ENCODE data around the gene MDN1.
"Not testable (repeated sequence)": the region's sequence is repeated elsewhere in the genome, so short reads cannot be mapped to it uniquely, and the experiment has no call there.

Gene MDN1

DNA sequence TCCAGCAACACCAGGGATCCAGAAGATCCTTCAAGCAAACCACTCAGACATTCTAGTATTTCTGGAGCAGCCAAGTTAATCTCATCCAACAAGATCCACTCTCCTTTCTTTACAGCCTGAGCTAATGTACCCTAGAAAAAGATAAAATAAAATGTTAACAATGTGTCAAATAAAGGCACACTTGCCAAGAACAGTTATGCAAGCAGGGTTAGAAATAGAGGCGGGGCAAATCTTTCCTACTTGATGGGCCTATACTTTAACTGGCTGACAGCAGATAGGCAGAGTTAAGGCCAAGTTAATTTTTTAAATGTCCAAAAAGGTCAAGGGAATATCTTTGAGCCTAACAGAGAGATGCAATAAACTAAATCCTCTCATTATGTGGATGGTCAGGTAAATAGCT, 60.8 kb downstream of the MDN1 start:
- DNase-seq: no peak

DNA sequence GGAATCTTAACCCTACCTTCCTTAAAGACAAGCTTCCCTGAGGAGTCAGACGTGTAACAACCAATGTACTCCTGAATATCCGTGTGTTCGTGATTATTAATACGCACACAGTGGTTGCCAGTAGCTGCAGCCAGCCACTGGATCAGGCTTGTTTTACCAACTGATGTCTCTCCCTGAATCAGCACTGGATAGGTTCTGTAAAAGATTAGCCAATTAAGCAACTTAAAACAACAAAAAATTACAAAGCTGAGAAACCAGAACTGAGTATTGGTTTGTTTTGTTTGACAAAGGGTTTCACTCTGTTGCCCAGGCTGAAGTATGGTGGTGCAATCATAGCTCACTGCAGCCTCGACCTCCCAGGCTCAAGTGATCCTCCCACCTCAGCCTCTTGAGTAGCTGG, 69.3 kb downstream of the MDN1 start:
- no peak for DNase-seq

DNA sequence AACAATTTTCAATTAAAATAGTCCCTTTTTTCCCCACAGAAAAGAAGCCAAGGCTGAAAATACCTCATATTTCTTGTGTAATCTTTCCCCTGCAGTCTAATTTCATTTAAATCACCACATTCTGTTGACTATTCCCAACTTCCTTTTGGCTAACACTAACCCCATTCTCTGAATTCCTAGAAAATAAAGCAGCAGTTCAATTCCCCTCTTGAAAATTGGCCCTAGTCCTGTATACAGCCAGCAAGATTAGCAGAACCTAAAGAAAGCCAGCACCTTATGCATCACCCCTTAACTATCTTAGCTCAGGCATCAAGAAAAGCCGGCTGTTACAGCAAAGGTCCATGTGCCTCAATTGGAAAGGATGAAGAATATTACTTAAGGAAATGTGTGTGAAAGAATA, 69.7 kb downstream of the MDN1 start:
- no peak for DNase-seq

- DNase-seq: no peak
Measured at GRCh38 chr6:89745716-89746115, 73.9 kb downstream of the MDN1 start.

- no peak for DNase-seq
Measured at GRCh38 chr6:89745096-89745495, 74.5 kb downstream of the MDN1 start.

GRCh38 chr6:89736893-89737292, 82.7 kb downstream of the MDN1 start:
- no peak for DNase-seq

GRCh38 chr6:89734526-89734925, 85.1 kb downstream of the MDN1 start:
- no peak for DNase-seq

GRCh38 chr6:89731924-89732567, 87.5 kb downstream of the MDN1 start:
- no peak for DNase-seq

DNA sequence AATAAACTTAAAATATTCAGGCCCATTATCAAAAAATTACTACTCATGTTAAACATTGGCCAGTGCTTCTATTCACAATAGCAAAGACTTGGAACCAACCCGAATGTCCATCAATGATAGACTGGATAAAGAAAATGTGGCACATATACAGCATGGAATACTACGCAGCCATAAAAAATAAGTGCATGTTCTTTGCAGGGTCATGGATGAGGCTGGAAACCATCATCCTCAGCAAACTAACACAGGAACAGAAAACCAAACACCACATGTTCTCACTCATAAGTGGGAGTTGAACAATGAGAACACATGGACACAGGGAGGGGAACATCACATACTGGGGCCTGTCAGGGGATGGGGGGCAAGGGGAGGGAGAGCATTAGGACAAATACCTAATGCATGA, 88.3 kb downstream of the MDN1 start:
- not testable (repeated sequence) for DNase-seq

GRCh38 chr6:89729818-89730217, 89.8 kb downstream of the MDN1 start:
- DNase-seq: no peak

- DNase-seq: no peak
Measured at GRCh38 chr6:89727501-89727900, 92.1 kb downstream of the MDN1 start.

DNA sequence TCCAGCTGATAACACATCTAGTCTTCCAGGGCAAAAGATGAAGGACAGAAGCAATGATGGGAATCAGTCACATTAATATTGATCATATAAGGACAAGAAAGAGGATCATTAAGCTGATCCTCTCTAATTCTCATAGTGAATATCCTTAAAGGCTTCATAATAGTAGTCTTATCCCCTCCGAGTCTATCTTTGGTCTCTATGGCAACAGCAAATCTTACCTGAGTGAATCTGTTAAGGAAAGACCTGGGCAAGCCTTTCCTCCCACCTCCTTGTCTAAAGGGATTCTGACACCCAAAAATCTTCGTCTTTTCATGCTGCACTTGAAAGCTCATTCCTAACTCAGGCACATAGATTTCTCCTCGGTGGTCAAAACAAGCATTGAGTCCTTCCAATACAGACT, 94.6 kb downstream of the MDN1 start:
- DNase-seq: no peak

- no peak for DNase-seq
Measured at GRCh38 chr6:89723046-89723445, 96.5 kb downstream of the MDN1 start.

DNA sequence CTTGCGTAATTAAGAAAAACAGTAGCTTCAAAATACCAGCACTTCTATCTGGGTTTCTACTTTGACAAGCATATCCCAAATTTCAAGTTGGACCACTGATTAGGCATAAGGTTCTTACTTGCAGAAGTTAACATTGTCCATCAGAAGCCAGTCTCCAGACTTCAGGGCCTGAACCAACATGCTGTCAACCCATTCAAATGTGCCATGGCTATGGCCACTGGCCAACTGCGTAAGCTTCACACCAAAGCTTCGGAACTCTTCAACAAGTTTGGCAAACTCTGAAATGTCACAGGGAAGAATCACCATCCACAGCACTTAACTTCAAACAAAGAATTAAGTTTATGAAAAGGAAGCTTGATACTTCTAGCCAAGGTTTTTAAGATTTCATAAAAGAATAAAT, 103.1 kb downstream of the MDN1 start:
- no peak for DNase-seq

GRCh38 chr6:89711801-89712200, 107.8 kb downstream of the MDN1 start:
- DNase-seq: no peak

DNA sequence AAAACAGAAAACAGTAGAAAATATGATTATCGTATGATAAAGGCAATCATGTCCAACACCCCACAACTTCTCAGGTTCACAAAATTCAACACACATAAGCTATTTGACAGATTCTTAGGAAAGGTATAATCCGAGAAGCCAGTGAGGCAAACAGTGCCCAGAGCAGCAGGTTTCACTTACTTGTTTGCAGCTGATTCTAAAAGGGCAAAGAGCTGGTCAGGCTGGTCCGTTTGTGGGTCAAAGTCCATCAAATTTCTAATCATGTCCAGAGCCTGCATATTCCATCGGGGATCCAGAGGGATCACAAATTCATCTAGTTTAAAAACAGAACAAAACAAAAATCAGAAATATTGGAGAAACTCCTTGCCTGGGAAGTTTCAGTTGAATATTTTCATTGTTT, 111.3 kb downstream of the MDN1 start:
- no peak for DNase-seq

GRCh38 chr6:89707766-89708165, 111.8 kb downstream of the MDN1 start:
- no peak for DNase-seq

DNA sequence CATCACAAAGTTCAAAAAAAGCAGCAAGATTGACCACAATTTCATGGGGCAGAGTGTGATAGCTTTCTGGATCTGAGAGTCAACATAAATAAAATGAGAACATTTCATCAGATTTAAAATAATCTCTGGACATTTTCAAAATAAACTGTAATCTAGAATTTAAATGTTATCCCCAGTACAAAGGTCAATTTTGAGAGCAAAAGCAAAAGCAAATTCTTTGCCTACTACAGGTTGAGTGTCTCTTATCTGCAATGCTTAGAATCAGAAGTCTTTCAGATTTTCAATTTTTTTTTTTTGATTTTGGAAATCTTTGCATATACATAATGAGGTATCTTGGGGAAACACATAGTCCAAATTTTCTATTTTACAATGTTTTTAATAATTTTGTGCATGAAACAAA, 113.5 kb downstream of the MDN1 start:
- no peak for DNase-seq

DNA sequence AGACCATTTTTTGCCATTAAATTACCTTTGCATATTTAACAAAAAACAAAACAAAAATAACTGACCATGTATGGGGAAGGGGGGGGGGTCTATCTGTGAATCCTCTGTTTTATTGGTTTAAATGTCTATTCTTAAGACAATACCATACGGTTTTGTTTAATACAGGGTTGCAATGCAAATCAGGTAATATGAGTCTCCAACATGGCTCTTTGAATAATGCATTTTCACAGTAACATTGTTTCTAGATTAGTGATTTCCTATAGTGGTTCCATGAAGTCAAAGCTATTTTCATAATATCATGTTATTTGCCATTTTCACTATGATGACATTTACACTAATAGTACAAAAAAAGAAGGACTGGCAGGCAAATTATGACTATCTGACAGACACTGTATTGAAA, 116.3 kb downstream of the MDN1 start:
- no peak for DNase-seq

DNA sequence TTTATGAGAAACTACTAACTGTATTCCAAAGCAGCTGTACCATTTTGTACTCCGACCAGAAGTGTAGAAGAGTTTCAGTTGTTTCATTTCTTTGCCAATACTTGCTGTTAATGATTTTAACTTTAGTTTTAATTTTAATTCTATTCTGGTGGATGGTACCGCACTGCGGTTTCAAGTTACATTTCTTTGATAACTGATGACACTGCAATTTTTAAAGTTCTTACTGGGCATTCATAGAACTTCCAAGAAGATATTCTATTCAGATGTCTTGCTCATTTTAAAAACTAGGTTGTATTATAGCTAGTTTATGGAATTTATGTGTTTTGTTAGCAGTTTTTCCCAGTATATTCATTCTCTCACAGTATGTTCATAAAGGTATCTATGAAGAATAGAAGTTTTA, 117.2 kb downstream of the MDN1 start:
- no peak for DNase-seq

- DNase-seq: no peak
Measured at GRCh38 chr6:89695667-89696066, 123.9 kb downstream of the MDN1 start.

GRCh38 chr6:89694428-89694827, 125.2 kb downstream of the MDN1 start:
- no peak for DNase-seq

DNA sequence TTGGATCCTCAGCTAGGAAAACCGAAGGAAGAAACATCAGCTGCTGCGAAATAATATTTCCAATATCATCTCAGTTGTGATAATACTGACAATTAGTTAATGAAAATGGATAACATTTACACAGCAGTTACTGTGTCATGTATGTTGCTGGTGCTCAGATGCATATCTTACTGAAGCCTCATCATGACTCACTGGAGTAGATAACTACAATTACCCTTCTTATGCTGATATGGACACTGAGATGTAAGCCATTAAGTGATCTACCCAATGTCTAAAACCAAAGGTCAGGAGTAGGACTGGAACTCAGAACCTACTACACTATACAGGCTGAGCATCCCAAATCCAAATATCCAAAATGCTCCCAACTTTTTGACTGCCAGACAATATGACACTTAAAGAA, 126.4 kb downstream of the MDN1 start:
- no peak for DNase-seq

DNA sequence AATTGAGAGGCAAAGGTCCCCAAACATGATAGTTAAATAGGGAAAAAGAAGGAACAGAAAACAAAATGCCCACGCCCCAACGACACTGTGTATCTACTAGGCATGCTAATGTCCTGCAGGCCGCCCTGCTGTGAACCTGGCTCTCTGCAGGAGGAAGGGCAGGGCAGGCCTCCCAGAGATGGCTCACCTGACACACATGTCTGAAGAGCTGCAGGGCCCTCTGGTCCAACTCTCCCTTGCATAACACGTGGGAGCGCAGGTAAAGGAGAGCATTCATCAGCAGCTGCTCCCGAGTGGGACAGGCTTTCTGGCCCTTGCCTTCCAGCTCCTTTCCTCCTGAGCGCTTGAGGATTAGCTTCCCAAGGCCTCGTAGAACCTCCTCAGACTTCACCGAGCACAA, 127.3 kb downstream of the MDN1 start:
- DNase-seq: no peak

DNA sequence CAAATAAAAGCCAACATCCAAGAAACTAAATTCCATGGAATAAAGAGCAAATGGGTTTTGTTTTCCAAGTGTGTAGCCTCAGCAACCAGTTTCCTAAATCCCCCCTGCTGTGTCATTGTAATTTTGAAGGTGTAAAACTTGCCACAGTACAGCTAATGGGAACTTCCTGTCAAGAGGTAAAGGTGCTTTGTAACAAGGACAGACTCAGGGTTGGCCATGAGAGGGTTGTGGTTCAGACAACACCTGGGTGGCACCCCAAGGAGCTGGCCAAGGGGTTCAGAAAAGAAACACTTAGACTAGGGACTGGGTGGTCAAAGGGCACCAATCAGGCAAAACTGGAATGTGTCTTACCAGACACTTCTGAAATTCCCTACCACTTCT, 128.7 kb downstream of the MDN1 start:
- no peak for DNase-seq

DNA sequence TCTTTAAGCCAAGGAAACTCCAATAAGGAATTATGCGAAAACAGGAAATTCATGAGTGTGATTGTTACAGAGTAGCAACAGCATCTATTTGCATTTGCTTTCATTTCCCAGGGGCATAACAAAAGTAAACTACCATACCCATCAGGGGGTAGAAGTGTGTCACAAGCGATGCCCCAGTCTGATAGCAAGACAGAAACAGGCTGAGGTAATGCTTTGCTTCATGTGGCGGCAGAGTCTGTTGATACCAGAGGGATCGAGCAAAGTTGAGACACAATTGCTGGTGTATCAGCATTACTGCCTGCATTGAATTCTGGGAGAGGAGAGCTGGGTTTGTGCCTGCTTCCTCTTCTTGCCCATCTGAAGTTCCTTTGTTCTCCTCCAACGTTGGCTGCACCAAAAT, 129.9 kb downstream of the MDN1 start:
- DNase-seq: no peak
